ENCODE measurements around the gene RBM23.
"Not testable (repeated sequence)": the region's sequence is repeated elsewhere in the genome, so short reads cannot be mapped to it uniquely, and the experiment has no call there.

The RBM23 gene

DNA sequence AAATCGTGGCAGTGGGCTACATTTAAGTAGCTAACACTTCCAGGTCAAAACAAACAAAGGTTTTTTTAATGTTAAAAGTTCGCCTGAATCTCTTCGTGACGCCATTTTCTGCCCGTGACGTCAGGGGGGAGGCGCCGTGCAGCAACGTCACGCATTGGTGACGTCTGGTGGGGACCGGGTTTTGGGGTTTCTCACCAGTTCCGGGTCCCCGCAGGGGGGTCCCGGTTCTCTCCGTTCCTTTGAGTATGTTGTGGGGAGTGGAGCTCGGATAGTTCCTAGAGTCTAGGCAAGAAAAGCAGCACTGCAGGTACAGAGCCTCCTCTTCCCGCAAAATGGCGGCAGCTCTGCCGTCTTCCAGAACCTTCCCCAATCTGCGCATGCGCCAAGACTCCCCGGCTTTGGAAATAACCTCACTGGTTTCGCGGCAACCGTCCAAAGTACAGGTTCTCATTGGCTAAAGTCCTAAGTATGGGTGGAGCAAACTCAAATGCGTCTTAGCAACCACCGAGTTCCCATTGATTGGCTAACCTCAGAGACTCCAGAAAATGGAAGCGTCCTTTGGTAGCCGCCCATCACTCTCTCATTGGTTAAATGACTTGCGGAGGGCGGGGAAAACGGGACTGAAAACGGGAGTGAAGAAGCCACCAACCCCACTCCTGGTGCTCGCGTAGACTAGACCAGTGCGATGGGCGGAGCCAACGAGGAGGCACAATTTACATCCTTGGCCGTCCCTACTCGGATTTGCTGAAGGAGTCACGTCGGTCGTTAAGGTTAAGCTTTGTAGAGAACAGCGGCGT, at the start of gene RBM23:
RBM23 (minus strand) TSS at position 346 of the 797 bp plus-strand sequence.
- H3K4me3 ChIP-seq (ENCODE audit: low read depth, low read length): peak within 1 kb of the TSS; percentile 99
- DNase-seq (ENCODE audit: low read depth): peak; percentile 100
- TF ChIP-seq MAX (IDR thresholded peaks at IDR 0.05; ENCODE audit: low read depth, low read length) (no peak; the same call in 1 of the 2 replicates), MYC (IDR thresholded peaks at IDR 0.05; ENCODE audit: low read depth, low read length) (0 out of 2 replicates have a peak, but pooled peaks have one; percentile 39), POLR2A (IDR thresholded peaks at IDR 0.05; ENCODE audit: extremely low read depth, insufficient read length) (peak; percentile 40), CTCF (IDR thresholded peaks at IDR 0.05; ENCODE audit: low read depth, low read length) (no peak)

- TF ChIP-seq MYC (IDR thresholded peaks at IDR 0.05; ENCODE audit: low read depth, low read length) (no peak), CTCF (IDR thresholded peaks at IDR 0.05; ENCODE audit: low read depth, low read length) (no peak), POLR2A (IDR thresholded peaks at IDR 0.05; ENCODE audit: extremely low read depth, insufficient read length) (no peak), MAX (IDR thresholded peaks at IDR 0.05; ENCODE audit: low read depth, low read length) (no peak)
- no peak for DNase-seq (ENCODE audit: low read depth)
- H3K4me3 ChIP-seq (ENCODE audit: low read depth, low read length): no peak overlapping the region
Observed at GRCh38 chr14:22966783-22967269, 47.9 kb upstream of the RBM23 start.

DNA sequence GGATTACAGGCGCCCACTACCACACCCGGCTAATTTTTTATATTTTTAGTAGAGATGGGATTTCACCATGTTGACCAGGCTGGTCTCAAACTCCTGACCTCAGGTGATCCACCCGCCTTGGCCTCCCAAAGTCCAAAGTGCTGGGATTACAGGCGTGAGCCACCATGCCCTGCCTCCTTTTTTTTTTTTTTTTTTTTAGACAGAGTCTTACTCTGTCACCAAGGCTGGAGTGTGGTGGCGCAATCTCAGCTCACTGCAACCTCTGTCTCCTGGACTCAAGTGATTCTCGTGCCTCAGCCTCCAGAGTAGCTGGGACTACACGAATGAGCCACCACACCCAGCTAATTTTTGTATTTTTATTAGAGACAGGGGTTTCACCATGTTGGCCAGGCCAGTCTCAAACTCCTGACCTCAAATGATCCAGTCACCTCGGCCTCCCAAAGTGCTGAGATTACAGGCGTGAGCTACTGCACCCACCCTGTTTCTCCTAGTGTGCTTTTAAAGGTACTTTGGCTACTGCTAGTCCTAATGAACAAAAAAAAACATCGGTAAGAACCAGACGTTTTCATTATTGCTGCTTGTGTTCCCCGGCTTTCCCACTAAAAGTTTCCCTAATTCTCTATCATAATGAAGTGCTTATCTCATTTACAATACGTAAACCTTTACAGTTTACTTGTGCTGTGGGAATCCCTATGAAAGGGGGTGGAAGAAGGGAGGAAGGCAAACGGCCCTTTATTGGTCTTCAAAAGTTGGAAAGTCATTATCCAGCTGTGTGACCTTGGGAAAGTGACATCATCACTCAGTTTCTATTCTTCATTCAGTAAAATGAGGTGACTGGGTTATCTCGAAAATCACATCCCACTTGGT, 47.2 kb upstream of the RBM23 start:
- not testable (repeated sequence) for DNase-seq (ENCODE audit: low read depth); H3K4me3 ChIP-seq (ENCODE audit: low read depth, low read length)

DNA sequence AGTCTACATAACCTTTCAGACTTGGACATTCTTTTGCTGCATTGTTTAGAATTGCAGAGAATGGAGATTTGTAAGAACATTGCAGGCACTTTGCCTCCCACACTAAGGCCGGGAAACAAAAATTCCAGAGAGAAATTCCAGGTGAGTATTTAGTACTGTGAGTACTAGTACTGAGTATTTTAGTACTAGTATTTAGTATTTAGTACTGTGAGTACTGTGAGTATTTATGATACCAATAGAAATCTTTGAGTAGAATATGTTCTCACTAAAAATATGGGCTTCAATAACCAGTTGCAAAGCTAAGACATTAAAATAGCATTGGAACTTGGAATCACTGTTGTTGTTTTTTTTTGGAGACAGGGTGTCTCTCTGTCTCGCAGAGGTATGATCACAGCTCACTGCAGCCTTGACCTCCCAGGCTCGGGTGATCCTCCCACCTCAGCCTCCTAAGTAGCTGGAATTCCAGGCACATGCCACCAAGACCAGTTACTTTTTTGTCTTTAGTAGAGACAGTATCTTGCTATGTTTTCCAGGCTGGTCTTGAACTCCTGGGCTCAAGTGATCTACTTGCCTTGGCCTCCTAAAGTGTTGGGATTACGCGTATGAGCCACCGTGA, 43.2 kb upstream of the RBM23 start:
- DNase-seq (ENCODE audit: low read depth): no peak
- no peak overlapping the region for H3K4me3 ChIP-seq (ENCODE audit: low read depth, low read length)
- TF ChIP-seq MYC (IDR thresholded peaks at IDR 0.05; ENCODE audit: low read depth, low read length) (no peak), MAX (IDR thresholded peaks at IDR 0.05; ENCODE audit: low read depth, low read length) (no peak), CTCF (IDR thresholded peaks at IDR 0.05; ENCODE audit: low read depth, low read length) (no peak), POLR2A (IDR thresholded peaks at IDR 0.05; ENCODE audit: extremely low read depth, insufficient read length) (no peak)

DNA sequence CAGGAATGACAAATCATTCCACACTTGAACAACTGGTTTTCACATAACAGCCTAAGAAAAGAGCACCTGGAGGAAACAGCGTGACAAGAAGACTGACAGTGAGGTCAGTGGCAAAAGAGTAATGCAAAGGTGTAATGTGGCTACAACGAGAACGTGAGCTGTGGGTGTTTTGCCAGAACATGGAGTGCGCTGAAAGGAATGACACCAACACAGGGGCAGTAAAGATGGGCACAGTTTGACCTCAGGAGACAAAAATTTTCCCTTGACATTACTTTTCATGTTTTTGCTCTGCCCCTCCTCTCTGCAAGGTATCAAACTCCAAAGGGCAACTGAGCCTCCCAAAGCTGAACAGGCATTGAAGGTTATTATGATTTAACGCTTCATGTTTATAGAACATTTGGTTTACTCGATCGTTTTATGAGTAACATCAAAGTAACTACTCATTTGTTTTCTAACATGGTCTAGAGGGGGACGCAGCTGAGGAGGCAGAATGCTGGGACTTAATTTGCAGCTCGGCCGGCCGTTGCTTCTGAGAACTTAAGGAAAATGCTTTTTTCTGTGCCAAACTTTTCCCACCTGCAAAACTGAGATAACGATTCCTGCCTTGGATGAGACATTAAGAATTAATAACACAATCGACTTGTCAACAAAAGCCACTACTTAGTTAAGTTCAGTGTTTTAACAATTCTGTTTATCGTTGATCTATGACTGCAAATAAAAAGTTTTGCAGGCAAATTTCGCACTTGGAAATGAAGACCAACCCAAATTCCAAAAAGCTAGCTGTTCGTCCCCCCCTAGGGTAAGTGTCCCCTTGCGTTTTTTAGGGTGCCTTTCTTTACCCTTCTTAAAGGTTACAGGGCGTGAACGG, 37.0 kb upstream of the RBM23 start:
- no peak for DNase-seq (ENCODE audit: low read depth)
- TF ChIP-seq CTCF (IDR thresholded peaks at IDR 0.05; ENCODE audit: low read depth, low read length): no peak
- TF ChIP-seq MYC (IDR thresholded peaks at IDR 0.05; ENCODE audit: low read depth, low read length): no peak
- TF ChIP-seq MAX (IDR thresholded peaks at IDR 0.05; ENCODE audit: low read depth, low read length): no peak
- TF ChIP-seq POLR2A (IDR thresholded peaks at IDR 0.05; ENCODE audit: extremely low read depth, insufficient read length): no peak

More for the DNA sequence above, 37.0 kb upstream of the RBM23 start:
- H3K4me3 ChIP-seq (ENCODE audit: low read depth, low read length): peak overlapping the region; percentile 85
